Hepatocyte (in vitro differentiated cells): ENCODE measurements around the gene MACROH2A1.

Experiments
- EZH2 ChIP-seq: fragments of 200-600 bp; sonication (generic); IDR thresholded peaks from 2 replicates; pipeline ENCODE4 v1.6.1; 2016; ENCODE audit warnings: antibody characterized with exemption, mild to moderate bottlenecking, borderline replicate concordance
- EZH2phosphoT487 ChIP-seq: fragments of 200-600 bp; sonication (generic); IDR thresholded peaks from one replicate; pipeline ENCODE4 v1.6.1; 2018; ENCODE audit warnings: antibody characterized with exemption, mild to moderate bottlenecking, low read depth, moderate library complexity; ENCODE audit not compliant: unreplicated experiment, severe bottlenecking
- TF ChIP-seq, protein P1 (sequence below): fragments of 200-600 bp; sonication (generic); IDR thresholded peaks from 2 replicates; pipeline ENCODE4 v1.5.1; 2016; ENCODE audit warnings: antibody characterized with exemption, mild to moderate bottlenecking; ENCODE audit not compliant: poor library complexity

DNA sequence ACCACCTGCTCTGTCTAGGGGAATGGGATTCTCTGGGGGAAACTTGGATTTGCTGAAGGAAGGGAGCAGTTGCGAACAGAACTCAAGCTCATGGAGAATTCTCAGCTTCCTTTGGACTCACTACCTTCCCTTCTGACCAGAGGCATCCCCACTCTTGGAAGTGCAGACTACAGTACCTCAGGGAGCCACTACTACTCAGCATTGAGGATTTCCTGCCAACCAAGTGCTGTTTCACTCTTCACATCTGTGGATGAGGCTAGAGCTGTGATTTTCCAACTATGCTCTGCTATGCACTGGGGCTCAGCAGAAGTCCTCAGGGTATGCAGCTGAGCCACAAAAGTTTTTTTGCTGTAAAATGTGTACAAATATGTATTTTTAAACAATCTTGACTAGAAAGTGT is 43.9 kb downstream of the MACROH2A1 start:
- TF ChIP-seq, protein P1, sequence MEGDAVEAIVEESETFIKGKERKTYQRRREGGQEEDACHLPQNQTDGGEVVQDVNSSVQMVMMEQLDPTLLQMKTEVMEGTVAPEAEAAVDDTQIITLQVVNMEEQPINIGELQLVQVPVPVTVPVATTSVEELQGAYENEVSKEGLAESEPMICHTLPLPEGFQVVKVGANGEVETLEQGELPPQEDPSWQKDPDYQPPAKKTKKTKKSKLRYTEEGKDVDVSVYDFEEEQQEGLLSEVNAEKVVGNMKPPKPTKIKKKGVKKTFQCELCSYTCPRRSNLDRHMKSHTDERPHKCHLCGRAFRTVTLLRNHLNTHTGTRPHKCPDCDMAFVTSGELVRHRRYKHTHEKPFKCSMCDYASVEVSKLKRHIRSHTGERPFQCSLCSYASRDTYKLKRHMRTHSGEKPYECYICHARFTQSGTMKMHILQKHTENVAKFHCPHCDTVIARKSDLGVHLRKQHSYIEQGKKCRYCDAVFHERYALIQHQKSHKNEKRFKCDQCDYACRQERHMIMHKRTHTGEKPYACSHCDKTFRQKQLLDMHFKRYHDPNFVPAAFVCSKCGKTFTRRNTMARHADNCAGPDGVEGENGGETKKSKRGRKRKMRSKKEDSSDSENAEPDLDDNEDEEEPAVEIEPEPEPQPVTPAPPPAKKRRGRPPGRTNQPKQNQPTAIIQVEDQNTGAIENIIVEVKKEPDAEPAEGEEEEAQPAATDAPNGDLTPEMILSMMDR: no peak
- TF ChIP-seq EZH2phosphoT487 (no peak), EZH2 (no peak)
